MM.1S (cell line): ENCODE data around the gene SNX20.

ENCODE experiments used
- CTCF ChIP-seq: fragments of 300-600 bp; sonication (generic); IDR thresholded peaks from 2 replicates; pipeline ENCODE4 v1.5.1; 2016; ENCODE audit warnings: antibody characterized with exemption, low read length, mixed read lengths
- EZH2 ChIP-seq: fragments of 300-600 bp; sonication (generic); optimal IDR thresholded peaks from 2 replicates; pipeline ENCODE3; 2017; ENCODE audit warnings: low read depth, mild to moderate bottlenecking, antibody characterized with exemption, low read length, mixed read lengths
- EZH2phosphoT487 ChIP-seq: fragments of 300-600 bp; sonication (generic); IDR thresholded peaks from 2 replicates; pipeline ENCODE4 v1.6.1; 2018; ENCODE audit warnings: antibody characterized with exemption, low read length

DNA sequence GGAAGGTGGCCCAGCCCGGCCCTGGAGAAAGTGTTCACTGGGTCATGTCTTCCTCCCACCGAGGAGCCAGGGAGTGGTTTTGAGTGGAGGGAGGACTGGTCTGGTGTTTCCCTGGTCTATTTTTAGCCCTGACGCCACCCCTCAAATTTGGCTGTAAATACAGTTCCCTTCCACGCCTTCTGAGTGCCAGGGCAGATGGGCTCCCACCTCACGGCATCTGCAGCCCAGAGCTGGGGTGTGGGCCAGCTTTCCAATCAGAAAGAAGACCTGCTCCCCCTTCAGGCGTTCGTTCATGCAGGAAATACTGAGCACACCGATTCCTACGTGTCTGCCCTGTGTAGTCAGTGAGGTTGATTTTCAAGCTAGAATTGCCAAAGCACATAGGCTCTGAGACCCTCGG is 53.7 kb downstream of the SNX20 start:
- TF ChIP-seq CTCF (no peak), EZH2 (no peak), EZH2phosphoT487 (no peak)
